ENCODE data around the gene PDE9A. TPM values are rescaled to one million over a fixed set of nuclear protein-coding genes. Genes with fewer than 3 reads are reported as not detected.

Gene PDE9A
- total and polyA plus RNA-seq, 2 experiments from 2014 or later = 14.3 to 19.6 TPM

DNA sequence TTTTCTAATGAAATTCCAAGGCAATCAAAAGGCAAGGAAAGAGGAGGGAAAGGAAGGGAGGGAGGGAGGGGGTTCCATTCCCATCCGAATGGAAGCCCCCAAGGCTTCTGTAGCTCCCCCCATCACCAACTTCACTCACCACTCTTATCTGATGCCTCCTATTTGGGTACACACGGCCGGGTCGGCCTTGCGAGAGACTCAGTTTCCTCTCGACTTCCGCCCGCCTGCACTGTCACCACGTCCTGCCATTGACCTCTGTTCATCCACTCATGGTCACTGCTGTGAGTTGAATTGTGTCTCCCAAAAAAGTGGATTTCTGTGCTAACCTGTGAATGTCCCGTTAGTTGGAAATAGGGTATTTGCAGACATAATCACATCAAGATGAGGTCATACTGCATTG lies 11.2 kb downstream of the PDE9A start:
- Histone ChIP-seq H3K9me2 (replicated peaks; ENCODE audit: insufficient read depth) (no peaks in the 10 kb centered on the region), H3K27me3 (no peaks in the 10 kb centered on the region), H3K4me1 (ENCODE audit: insufficient read depth) (peaks cover 10% of the 10 kb centered on the region), H4K20me1 (ENCODE audit: insufficient read depth, poor library complexity, severe bottlenecking) (no peaks in the 10 kb centered on the region), H3K79me2 (peaks cover 72% of the 10 kb centered on the region), H2AFZ (no peak overlapping the region), H3K9me3 (ENCODE audit: low read depth) (no peaks in the 10 kb centered on the region), H3K36me3 (replicated peaks; ENCODE audit: insufficient read depth, low read depth) (no peaks in the 10 kb centered on the region), H3K27ac (no peak overlapping the region), H3K4me2 (no peak overlapping the region), H3K4me3 (no peak overlapping the region)
- 95% methylated on average over 8 of the region's 10 CpGs for WGBS (ENCODE audit: low lambda C conversion rate, missing lambda C conversion rate)
- TF ChIP-seq, protein P1, sequence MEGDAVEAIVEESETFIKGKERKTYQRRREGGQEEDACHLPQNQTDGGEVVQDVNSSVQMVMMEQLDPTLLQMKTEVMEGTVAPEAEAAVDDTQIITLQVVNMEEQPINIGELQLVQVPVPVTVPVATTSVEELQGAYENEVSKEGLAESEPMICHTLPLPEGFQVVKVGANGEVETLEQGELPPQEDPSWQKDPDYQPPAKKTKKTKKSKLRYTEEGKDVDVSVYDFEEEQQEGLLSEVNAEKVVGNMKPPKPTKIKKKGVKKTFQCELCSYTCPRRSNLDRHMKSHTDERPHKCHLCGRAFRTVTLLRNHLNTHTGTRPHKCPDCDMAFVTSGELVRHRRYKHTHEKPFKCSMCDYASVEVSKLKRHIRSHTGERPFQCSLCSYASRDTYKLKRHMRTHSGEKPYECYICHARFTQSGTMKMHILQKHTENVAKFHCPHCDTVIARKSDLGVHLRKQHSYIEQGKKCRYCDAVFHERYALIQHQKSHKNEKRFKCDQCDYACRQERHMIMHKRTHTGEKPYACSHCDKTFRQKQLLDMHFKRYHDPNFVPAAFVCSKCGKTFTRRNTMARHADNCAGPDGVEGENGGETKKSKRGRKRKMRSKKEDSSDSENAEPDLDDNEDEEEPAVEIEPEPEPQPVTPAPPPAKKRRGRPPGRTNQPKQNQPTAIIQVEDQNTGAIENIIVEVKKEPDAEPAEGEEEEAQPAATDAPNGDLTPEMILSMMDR (IDR thresholded peaks at IDR 0.05; ENCODE audit: poor library complexity) = no peak
- no peak for DNase-seq (ENCODE audit: low spot score)

DNA sequence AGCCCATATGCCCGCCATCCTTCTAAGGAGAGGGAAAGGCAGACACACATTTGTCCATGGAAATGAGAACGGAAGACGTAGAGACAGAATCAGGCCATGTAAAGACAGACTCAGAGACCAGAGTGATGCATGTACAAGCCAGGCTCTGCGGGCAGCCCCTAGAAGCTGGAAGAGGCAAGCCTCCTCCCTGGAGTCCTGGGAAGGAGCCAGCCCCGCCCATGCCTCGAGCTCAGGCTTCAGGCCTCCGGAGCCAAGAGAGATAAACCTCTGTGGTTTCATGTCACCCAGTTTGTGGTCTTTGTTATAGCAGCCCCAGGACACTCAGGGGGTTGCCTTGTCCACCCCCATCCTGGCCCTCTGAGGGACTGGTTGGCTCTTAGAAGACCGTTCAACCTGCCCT lies 11.6 kb downstream of the PDE9A start:
- peaks cover 69% of the 10 kb centered on the region for H3K79me2 ChIP-seq
- H3K9me2 ChIP-seq (replicated peaks; ENCODE audit: insufficient read depth) = no peaks in the 10 kb centered on the region
- no peaks in the 10 kb centered on the region for H3K36me3 ChIP-seq (replicated peaks; ENCODE audit: insufficient read depth, low read depth)
- no peak overlapping the region for H3K27ac ChIP-seq
- TF ChIP-seq EZH2phosphoT487 (IDR thresholded peaks at IDR 0.05; ENCODE audit: low read depth, severe bottlenecking, unreplicated experiment) = no peak
- TF ChIP-seq, protein P1 (IDR thresholded peaks at IDR 0.05; ENCODE audit: poor library complexity) = no peak
- no peak for TF ChIP-seq EZH2 (IDR thresholded peaks at IDR 0.05; ENCODE audit: borderline replicate concordance)
- no peak overlapping the region for H2AFZ ChIP-seq
- no peaks in the 10 kb centered on the region for H4K20me1 ChIP-seq (ENCODE audit: insufficient read depth, poor library complexity, severe bottlenecking)
- 82% methylated on average over 8 of the region's 8 CpGs for WGBS (ENCODE audit: low lambda C conversion rate, missing lambda C conversion rate)
- H3K4me3 ChIP-seq = no peak overlapping the region
- DNase-seq (ENCODE audit: low spot score) = no peak
- H3K4me2 ChIP-seq = no peak overlapping the region
- peaks cover 10% of the 10 kb centered on the region for H3K4me1 ChIP-seq (ENCODE audit: insufficient read depth)
- no peaks in the 10 kb centered on the region for H3K9me3 ChIP-seq (ENCODE audit: low read depth)
- H3K27me3 ChIP-seq = no peaks in the 10 kb centered on the region

DNA sequence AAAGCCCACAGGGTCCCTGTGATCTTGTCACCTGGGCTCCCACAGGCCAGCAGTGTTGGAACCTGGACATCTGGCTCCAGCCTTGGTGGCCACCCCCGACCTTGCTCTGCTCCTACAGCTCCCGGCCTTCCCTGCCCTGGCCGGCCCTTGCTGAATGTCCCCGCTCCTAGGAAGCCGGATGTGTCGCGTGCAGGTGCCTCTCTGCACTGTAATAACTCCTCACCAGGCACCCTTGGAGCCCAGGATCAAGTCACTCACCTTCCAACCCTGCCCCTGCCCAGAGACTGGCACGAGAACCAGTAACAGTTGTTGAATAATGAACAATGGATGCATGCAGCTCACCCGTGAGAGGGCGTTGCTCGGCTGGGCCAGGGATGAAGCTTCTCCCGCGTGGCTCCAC lies 12.1 kb downstream of the PDE9A start:
- H3K27ac ChIP-seq = no peak overlapping the region
- peaks cover 10% of the 10 kb centered on the region for H3K4me1 ChIP-seq (ENCODE audit: insufficient read depth)
- no peaks in the 10 kb centered on the region for H3K36me3 ChIP-seq (replicated peaks; ENCODE audit: insufficient read depth, low read depth)
- no peak overlapping the region for H3K4me3 ChIP-seq
- H2AFZ ChIP-seq = no peak overlapping the region
- no peaks in the 10 kb centered on the region for H4K20me1 ChIP-seq (ENCODE audit: insufficient read depth, poor library complexity, severe bottlenecking)
- H3K27me3 ChIP-seq = no peaks in the 10 kb centered on the region
- H3K9me2 ChIP-seq (replicated peaks; ENCODE audit: insufficient read depth) = no peaks in the 10 kb centered on the region
- no peaks in the 10 kb centered on the region for H3K9me3 ChIP-seq (ENCODE audit: low read depth)
- 98% methylated on average over 13 of the region's 13 CpGs for WGBS (ENCODE audit: low lambda C conversion rate, missing lambda C conversion rate)
- no peak overlapping the region for H3K4me2 ChIP-seq
- no peak for TF ChIP-seq EZH2phosphoT487 (IDR thresholded peaks at IDR 0.05; ENCODE audit: low read depth, severe bottlenecking, unreplicated experiment)
- TF ChIP-seq, protein P1 (IDR thresholded peaks at IDR 0.05; ENCODE audit: poor library complexity) = no peak
- TF ChIP-seq EZH2 (IDR thresholded peaks at IDR 0.05; ENCODE audit: borderline replicate concordance) = no peak
- no peak for DNase-seq (ENCODE audit: low spot score)
- peaks cover 72% of the 10 kb centered on the region for H3K79me2 ChIP-seq
